ENCODE measurements around the gene MCAM.

Gene MCAM

DNA sequence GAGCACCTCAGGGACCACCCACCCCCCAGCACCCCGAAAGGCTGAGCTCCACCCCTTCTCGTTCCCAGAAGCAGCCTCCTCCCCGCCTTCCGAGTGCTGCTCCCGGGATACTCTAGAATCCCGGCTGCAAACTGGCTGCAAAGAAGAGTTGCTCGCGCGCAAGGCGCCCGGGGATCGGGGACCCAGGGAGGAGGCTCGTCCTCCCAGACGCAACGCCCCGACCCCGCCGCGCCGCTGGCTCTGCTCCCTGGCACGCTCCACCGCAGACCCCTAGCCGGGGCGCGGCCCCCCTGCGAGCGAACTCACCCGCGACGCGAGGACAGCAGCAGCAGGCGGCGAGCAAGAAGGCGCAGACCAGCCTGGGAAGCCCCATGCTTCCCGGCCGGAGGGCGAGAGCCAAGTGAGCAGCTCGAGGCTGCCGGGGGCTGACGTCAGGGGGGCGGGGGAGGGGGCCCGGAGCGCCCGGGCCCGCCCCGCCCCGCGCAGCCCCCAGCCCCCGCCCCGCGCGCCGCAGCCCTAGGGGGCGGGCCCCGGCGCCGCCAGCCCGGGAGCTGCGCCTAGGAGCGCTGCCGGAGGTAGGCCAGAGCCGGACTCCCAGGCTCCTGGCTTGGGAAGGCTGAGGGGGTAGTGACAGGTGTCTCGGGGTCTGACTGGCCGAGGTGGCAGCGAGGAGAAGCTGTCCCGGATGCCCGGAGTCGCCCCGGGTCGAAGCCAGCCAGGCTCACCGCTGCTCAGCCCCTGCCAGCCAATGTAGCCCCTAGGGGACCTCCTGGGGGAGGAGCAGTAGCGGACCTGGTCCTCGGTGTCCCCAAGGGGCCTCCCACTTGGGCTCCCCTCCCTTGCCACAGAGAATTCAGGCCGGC is at the start of gene MCAM:
Gene MCAM (minus strand): TSS at position 402 of the 863 bp plus-strand sequence. CDS start 29 bp downstream, at position 373.
- DNase-seq: no peak

DNA sequence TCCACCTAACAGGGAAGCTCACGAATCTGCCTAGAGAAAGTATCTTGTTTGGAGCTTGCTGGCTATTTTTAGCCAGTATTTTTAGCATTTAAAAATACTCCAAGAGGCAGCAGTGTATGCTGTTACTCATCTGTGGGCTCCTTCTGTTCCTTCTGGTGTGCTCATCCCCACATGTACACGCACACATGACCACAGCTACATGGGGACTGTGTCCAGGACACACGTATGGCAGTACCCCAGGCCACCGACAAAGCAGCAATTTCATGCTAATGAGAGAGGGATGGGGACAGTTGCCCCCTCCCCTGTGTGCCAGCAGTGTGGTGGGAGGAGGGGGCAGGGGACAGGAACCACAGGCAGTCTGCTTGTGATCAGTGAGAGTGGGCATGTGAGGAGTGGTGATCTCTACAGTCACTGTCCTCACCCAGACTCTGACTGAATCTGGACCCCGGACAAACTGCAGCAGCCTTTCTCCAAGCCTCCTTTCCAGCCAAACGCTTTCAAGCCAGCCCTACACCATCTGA is 48.2 kb upstream of the MCAM start:
- no peak for DNase-seq

GRCh38 chr11:119363851-119364590 is 47.1 kb upstream of the MCAM start:
- DNase-seq: peak; percentile 61 to 73

DNA sequence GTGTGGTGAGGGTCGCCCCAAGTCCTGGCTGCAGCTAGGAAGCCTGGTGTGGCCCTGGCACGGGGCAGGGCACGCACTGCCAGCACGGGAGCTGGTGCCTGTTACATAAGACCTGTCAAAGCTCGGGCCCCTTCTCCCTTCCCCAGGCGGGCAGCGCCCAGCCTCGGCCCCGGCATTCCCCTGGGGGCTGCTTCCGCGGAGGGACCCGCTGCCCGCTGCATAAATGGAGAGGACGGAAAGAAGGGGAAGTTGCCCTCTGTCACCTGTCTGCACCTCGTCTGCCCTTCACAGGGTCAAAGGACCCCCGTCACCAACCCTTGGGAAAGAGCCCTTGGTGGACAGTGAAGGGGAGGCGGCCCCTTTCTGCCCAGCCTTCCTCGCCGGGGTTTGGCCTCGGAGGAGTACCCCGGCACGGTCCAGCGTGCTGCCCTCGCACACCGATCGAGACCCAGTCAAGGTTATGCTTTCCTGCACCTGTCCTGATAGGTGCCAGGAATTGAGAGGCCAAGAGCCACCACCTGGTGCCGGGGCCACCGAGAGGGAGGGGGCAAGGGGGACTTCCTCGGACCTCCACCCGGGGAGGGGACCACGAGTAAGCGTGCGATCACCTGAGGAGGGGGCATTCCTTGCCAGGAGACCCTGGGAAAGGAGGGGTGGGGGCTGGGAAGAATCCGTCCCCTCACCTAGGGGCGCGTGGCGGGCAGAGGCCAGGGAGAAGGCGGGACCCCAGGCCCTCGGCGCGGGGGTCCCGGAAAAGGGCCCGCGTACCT is 46.3 kb upstream of the MCAM start:
- DNase-seq: no peak

DNA sequence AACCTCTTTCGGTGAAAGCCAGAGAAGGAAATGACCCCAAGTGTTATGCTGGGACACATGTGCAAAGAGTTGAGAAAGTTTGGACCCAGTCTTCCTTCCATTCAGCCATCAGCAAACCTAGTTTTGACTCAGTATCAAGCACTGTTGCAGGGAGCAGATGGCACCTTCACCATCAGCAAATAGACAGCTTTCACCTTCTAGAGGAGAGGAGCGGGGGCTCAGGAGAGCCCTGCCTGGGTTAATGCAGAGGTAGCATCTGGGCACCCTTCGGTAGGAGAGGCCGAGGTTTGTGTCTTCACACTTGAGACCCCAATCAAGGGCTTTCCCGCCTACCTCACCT is 45.8 kb upstream of the MCAM start:
- DNase-seq: no peak

- DNase-seq: no peak
Measured at GRCh38 chr11:119361941-119362725, 45.2 kb upstream of the MCAM start.

DNA sequence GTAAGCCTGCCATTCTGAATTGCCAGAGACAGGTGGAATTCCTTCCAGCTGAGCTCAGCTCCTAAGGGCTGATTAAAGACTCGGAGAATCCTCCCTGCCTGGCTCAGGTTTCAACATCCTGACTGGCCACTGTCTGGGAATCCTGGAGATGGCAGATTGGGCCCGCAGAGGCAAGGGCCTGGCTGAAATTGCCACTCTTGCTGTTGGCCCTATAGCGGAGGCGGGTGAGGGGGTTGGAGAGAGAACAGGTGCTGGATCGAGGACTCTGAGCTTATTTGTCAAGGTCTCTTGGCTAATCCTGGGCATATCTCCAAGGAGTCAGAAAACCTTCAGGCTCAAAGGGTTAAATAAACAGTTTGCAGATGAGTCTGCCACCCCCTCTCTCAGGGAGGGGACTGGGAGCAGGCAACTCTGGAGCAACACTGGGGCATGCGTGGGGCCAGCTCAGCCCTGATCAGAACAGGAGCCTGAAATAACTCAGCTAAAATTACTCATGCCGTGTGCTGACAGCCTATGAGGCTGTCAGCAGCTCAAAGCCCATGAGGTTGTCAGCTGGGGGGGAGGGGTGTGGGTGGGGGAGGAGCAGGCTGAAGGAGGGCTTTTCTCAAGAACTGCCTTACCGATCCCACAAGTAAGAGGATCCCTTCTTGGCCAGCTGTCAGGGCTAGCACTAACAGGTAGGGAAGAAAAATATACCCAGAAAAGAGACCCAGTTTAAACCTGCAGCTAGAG is 44.3 kb upstream of the MCAM start:
- peak; percentile 71 to 80 for DNase-seq

DNA sequence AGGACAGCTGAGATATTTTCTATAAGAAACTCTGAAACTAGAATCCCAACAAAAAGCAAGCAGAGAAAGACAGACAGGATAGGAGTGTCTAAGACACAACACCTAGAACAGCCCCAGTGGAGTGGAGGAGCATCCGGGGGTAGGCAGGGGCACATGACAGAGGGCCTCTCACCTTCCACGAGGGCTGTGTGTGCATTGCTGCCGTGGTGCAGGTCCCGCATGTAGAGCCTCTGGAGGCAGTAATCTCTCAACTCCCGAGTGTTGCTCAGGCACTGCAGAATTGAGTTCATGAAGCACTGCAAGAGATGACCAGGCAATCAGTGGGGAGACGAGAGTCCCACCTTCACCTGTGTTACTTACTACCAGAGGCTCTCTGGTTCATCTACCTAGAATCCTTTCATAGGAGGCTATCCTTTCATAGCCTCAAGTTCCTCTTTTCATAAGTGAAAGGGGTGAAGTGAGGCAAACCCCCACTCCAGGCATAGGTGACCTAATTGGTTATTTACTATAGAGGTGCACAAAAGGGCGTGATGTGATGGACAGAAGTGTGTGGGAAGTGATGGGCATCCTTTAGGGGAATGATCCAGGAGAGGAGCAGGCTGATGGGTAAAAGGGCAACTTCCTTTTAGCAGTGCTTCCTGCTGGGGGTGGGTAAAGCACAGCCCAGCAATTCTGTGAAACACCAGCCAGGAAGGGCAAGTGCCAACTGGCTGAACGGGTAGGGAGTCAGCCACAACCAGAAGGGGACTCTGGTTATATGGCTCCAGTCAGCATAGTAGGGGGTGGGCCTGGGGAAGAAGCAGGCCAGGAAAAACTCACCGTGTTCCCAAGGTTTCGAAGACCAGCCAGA is 42.7 kb upstream of the MCAM start:
- no peak for DNase-seq

DNA sequence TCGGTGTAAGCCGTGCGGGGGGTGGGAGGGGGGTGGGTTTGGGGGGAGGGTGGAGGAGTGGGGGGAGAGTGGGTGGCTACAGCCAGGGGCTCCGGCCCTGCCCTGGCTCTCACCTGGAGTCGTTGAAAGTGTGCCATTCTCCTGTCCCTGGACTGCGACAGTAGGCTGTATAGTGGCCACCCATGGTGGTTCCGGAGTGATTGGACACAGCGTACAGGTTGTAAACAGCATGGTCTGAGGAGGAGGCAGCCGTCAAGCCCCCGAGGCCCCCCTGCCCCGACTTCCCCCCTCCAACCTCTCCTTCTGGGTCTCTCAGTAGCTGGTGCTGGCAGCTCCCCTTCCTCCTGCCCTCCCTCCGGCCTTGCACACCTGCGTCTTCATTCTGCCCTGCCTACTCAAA is 40.1 kb upstream of the MCAM start:
- DNase-seq: no peak

DNA sequence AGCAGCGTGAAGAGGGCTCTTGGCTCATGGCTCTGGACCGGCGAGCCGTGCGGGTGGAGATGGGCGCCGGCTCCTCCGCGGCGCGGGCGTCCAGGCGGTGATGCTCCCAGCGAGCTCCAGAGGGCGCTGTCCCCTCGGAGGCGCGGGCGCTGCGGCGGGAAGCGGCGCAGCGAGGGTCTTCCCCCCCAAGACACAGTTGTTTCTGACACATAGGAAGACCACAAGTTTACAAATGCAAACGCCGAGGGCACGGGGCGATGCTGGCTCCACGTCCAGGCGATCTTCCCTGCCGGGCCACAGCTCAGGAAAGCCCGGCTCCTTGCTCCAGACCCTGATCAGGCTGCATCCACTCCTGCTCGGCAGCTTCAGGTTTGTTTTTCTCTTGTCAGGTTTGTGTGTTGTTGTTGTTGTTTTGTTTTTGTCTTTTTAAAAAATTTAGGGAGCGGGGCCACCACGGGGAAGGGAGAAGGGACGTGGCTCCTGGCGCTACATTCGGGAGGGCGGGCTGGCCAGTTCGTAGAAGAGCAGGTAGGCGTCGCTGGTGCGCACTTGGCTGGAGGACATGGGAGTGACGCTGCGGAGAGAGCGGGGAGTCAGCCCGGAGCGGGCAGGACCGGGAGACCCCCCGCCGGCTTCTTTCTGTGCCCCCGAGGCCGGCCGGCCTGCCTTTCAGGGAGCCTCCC is 39.6 kb upstream of the MCAM start:
- peak; percentile 79 to 84 for DNase-seq

GRCh38 chr11:119355091-119355843 is 38.3 kb upstream of the MCAM start:
- no peak for DNase-seq

GRCh38 chr11:119352857-119353260 is 35.9 kb upstream of the MCAM start:
- no peak for DNase-seq

DNA sequence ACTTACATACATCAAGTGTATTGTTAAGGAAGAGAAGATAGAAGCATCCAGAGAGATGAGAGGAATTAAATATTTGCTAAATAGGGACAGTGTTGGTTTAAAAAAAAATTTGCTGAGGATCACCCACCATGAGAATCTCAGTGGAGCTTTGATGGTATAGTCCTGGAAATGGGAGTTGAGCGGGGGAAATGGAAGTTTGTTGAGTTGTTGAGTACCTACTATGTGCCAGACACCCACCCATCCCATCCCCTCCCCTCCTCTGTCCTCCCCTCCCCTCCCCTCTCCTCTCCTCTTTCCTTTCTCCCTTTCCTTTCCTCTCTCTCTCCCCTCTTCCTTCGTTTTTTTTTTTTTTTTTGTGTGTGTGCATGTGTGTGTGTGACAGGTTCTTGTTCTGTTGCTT is 34.3 kb upstream of the MCAM start:
- no peak for DNase-seq

- DNase-seq: no peak
Measured at GRCh38 chr11:119350302-119350701, 33.4 kb upstream of the MCAM start.

DNA sequence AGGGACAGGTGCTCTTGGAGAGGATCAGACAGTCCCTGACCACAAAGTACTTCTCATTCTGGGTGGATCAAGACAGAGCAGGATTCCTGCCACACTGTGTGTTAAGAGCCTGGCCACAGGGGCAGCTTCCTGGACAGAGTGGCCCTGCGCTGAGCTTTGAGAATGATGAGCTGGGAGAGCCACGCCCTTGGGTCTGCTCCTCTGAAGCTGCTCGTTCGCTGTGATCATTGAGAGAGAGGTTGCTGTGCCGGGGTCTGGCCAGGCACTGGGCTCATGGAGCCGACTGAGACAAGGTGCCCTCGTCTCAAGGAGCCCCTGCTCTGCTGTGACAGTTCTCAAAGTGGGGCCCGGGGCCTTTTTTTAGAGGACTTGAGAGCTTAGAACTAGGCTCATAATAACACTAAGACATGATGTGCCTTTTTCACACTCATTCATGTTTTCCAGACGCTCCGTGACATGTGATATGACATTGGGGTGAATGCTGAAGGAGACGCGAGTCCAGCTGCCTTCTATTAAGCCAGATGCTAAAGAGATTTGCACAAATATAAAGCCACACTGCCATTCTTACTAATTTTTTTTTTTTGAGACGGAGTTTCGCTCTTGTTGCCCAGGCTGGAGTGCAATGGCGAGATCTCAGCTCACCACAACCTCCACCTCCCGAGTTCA is 31.1 kb upstream of the MCAM start:
- DNase-seq: no peak

GRCh38 chr11:119347242-119347641 is 30.3 kb upstream of the MCAM start:
- no peak for DNase-seq

DNA sequence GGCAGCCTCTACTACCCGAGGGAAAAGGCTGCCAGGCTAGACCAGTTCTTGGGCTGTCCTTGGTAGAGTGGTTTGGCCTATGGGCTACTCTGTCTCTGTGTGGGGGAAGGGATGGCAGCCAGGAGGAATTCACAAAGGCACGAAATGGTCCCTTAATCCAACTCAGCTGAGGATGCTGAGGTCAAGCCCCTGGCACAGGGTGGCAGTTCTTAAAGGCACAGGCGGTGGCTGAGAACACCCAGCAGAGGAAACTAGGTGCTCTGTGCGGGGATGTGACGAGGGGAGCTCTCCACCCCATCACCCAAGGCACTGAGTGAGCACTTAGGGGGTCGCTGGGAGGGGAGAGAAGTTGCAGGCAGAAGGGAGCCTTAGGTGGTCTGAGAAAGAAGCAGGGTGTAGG is 29.7 kb upstream of the MCAM start, which contains the start of gene MFRP:
Gene MFRP (minus strand): TSS at position 101 of the 400 bp plus-strand sequence. CDS start 192 bp downstream, outside the sequence.
- DNase-seq: no peak

DNA sequence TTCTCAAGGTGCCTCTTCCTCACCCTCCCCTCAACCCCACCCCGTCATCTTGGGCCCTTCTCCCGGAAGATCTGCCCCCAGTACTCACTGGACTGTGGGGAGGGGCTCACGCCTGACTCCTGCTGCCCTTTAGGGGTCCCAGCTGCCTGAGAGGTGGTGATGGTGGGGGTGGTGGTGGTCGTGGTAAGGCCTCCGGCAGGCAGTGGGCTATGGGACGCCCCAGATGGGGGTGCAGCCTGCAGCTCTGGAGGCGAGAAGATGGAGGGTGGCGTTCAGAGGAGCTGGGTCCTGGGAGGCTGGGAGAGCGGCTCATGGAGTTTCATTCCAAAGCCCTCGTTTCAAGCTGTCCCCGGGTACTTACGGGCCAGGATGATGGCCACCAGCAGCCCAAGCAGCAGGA is 28.8 kb upstream of the MCAM start:
- no peak for DNase-seq

Measured in activated T-cell treated with anti-CD3 and anti-CD28 coated beads, Interleukin-2, amount 50 U/mL, for 48 hours (primary cell).